Esophagus squamous epithelium (tissue), 5 donors: ENCODE measurements around the gene GNG8. TPM values are rescaled to one million over a fixed set of nuclear protein-coding genes. Genes with fewer than 3 reads are reported as not detected.

ENCODE experiments used
- DNase-seq: peaks from one replicate; lab custom pipeline; 2025; lab: John Stamatoyannopoulos, UW
- H3K27ac ChIP-seq, 4 donors: fragments of 200-600 bp; sonication (generic); one replicate each; pipeline ENCODE4 v1.5.1; 2016 to 2019; ENCODE audit warnings: mild to moderate bottlenecking in 1 of 4
- H3K27me3 ChIP-seq, 4 donors: fragments of 200-600 bp; sonication (generic); 1 replicate in 3 of 4; 2 replicates in 1 of 4; pipeline versions ENCODE4 v1.5.1 to v1.6.0; 2017 to 2021; ENCODE audit warnings: antibody characterized with exemption in 1 of 4
- H3K36me3 ChIP-seq, 3 donors: fragments of 200-600 bp; sonication (generic); one replicate each; pipeline ENCODE4 v1.5.1; 2016 to 2019
- H3K4me1 ChIP-seq, 3 donors: fragments of 200-600 bp; sonication (generic); one replicate each; pipeline ENCODE4 v1.5.1; 2017 to 2019
- H3K4me3 ChIP-seq, 4 donors: fragments of 200-600 bp; sonication (generic); 1 replicate in 3 of 4; 2 replicates in 1 of 4; pipeline ENCODE4 v1.5.1; 2016 to 2019; ENCODE audit warnings: mild to moderate bottlenecking in 2 of 4, moderate library complexity in 1 of 4
- H3K9me3 ChIP-seq, 3 donors: fragments of 200-600 bp; sonication (generic); one replicate each; pipeline ENCODE4 v1.5.1; 2016 to 2019
- POLR2A ChIP-seq, 4 donors: fragments of 450-650 bp; IDR thresholded peaks; one replicate each; pipeline ENCODE4 v1.6.1; 2017; ENCODE audit warnings: antibody characterized with exemption in 4 of 4, mild to moderate bottlenecking in 4 of 4, moderate library complexity in 3 of 4
- WGBS, 2 donors: methylation state at CpG; one replicate each; pipeline ENCODE4 v1.1.5; 2018; 5-methylcytosine and 5-hydroxymethylcytosine counted together
- intact Hi-C: fragments of 100-400 bp; cut with DNase I; formaldehyde crosslinking; loops from one replicate; pipeline ENCODE4 v1.15.0; 2022
- total RNA-seq, 4 donors: library from RNA; depleted of rRNA; stranded (reverse); fragments of >200 nt; gene quantifications; one replicate each; pipeline ENCODE4 v1.1.0, GENCODE V29; 2016
- TF ChIP-seq, protein P1 (sequence below), 6 experiments: fragments of 450-650 bp in 4 of 6; fragments of 200-600 bp in 2 of 6; sonication (generic) in 2 of 6; IDR thresholded peaks; one replicate each; pipeline ENCODE4 v1.5.1; 2016 to 2019; ENCODE audit warnings: antibody characterized with exemption in 6 of 6, mild to moderate bottlenecking in 4 of 6, moderate library complexity in 4 of 6
- donor health status: DM: yes; HTN: yes; CAD: no.

GNG8 gene
- total RNA-seq, 4 donors from 2014 or later: not detected

GRCh38 chr19:46646402-46646801 is 10.4 kb upstream of the GNG8 start:
- TF ChIP-seq, protein P1, sequence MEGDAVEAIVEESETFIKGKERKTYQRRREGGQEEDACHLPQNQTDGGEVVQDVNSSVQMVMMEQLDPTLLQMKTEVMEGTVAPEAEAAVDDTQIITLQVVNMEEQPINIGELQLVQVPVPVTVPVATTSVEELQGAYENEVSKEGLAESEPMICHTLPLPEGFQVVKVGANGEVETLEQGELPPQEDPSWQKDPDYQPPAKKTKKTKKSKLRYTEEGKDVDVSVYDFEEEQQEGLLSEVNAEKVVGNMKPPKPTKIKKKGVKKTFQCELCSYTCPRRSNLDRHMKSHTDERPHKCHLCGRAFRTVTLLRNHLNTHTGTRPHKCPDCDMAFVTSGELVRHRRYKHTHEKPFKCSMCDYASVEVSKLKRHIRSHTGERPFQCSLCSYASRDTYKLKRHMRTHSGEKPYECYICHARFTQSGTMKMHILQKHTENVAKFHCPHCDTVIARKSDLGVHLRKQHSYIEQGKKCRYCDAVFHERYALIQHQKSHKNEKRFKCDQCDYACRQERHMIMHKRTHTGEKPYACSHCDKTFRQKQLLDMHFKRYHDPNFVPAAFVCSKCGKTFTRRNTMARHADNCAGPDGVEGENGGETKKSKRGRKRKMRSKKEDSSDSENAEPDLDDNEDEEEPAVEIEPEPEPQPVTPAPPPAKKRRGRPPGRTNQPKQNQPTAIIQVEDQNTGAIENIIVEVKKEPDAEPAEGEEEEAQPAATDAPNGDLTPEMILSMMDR (IDR thresholded peaks at IDR 0.05): no peak
- TF ChIP-seq POLR2A (IDR thresholded peaks at IDR 0.05): no peak
- Histone ChIP-seq H3K4me1 (peaks cover 0 to 8% (median 0%) of the 10 kb centered on the region in 3 donors), H3K27ac (no peak overlapping the region), H3K9me3 (peaks cover 0 to 13% (median 5%) of the 10 kb centered on the region in 3 donors), H3K4me3 (no peak overlapping the region), H3K36me3 (no peaks in the 10 kb centered on the region), H3K27me3 (peaks cover 0 to 64% (median 4%) of the 10 kb centered on the region in 4 donors)
- DNase-seq: no peak
- intact Hi-C loops: no loop called here
- WGBS, 2 donors: 57 to 77% methylated on average over 3 of the region's 3 CpGs

DNA sequence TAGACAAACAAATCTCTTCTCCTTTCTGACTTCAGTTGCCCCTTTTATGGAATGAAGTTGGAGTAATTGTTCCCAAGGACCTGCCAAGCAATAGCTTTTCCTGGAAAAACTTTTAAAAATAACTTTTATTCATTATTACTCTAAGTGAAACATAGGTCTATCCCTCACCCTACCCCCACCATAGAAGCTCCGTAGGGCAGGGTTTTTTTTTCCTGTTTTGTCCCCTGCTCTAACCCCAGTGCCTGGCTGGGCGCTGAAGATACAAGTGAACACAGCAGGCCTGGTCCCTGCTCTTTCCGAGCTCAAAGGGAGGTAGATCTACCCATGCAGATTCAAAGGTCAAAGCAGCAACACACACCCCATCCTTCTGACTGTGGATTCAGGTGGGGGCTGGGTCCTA is 8.7 kb upstream of the GNG8 start:
- no peak for TF ChIP-seq POLR2A (IDR thresholded peaks at IDR 0.05)
- TF ChIP-seq, protein P1 (IDR thresholded peaks at IDR 0.05): no peak
- peak overlapping the region in 3 of 4 donors; percentile 11 to 41 (median 13) for H3K27ac ChIP-seq
- peaks cover 0 to 63% (median 4%) of the 10 kb centered on the region in 4 donors for H3K27me3 ChIP-seq
- 65 to 78% methylated on average over 2 to 3 of the region's 3 CpGs for WGBS, 2 donors
- intact Hi-C loops: no loop called here
- H3K36me3 ChIP-seq: no peaks in the 10 kb centered on the region
- no peak for DNase-seq
- peaks cover 0 to 13% (median 5%) of the 10 kb centered on the region in 3 donors for H3K9me3 ChIP-seq
- peaks cover under 1 to 12% (median 2%) of the 10 kb centered on the region in 3 donors for H3K4me1 ChIP-seq
- no peak overlapping the region for H3K4me3 ChIP-seq

DNA sequence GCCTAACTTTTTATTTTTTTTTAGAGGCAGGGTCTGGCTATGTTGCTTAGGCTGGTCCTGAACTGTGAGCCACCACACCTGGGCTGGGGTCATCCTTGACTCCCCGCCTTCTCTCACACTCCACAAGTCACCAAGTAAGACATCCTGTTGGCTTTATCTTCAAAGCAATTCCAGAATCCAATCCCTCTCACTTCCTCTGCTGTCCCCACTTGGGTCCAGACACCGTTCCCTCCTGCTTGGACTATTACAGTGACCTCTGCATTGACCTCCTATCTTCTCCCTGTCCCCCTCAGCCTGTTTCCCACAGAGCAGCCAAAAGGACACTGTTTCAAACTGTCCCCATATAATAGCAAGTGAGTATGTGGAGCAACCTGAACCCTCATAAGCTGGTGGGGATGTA is 4.7 kb upstream of the GNG8 start:
- WGBS, 2 donors: 73 to 74% methylated on average over 2 of the region's 2 CpGs
- Histone ChIP-seq H3K9me3 (no peaks in the 10 kb centered on the region), H3K36me3 (no peaks in the 10 kb centered on the region), H3K27ac (no peak overlapping the region), H3K4me3 (no peak overlapping the region), H3K4me1 (peaks cover 10 to 28% (median 15%) of the 10 kb centered on the region in 3 donors), H3K27me3 (peaks cover 0 to 65% (median 0%) of the 10 kb centered on the region in 4 donors)
- intact Hi-C loops: no loop called here
- no peak for DNase-seq
- TF ChIP-seq, protein P1 (IDR thresholded peaks at IDR 0.05): no peak
- TF ChIP-seq POLR2A (IDR thresholded peaks at IDR 0.05): no peak

DNA sequence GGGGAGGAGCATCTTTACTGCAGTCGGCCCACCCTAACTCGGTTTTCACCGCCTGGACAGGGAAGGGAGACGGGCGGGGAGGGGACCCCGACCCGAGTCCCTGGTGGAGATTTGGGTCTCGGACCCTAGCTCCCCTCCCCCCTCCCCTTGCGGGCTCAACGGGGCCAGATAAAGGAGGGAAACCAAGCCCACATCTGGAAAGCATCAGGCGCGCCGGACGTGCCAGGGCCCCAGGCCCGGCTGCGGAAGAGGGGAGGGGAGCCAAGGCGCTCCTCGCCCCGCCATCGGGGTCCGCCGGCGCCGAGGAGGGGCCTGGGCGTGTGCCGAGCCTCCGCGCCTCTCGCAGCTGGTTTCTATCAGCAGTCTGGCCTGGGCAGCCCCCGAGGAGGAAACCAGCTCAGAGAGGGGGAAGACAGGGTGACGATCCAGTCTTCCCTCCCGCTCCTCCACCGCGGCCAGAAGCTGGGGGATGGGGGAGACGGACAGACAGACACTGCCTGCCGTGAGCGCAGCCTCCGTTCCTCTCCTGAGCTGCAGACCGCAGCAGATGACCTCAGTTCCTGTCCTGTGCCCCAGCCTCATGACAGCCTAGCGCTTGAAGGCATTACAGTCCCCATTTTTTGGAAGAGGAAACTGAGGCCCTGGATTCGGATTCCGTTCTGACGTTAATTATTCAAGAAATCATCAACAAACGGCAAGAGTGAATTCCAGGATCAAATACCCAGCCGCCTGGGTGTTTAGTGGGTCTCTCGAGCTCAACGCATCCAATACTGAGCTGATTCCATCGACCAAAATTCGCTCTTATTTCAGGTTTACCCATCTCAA is 3.6 kb upstream of the GNG8 start:
- Histone ChIP-seq H3K4me3 (peak overlapping the region; percentile 18 to 65 (median 44)), H3K27ac (peak overlapping the region; percentile 67 to 89 (median 82)), H3K27me3 (peaks cover 0 to 69% (median 0%) of the 10 kb centered on the region in 4 donors), H3K4me1 (peaks cover 10 to 36% (median 20%) of the 10 kb centered on the region in 3 donors), H3K9me3 (no peaks in the 10 kb centered on the region), H3K36me3 (no peaks in the 10 kb centered on the region)
- 12 to 37% methylated on average over 10 to 14 of the region's 49 CpGs for WGBS, 2 donors
- no peak for DNase-seq
- intact Hi-C loops: no loop called here
- TF ChIP-seq, protein P1 (IDR thresholded peaks at IDR 0.05): no peak
- no peak for TF ChIP-seq POLR2A (IDR thresholded peaks at IDR 0.05)

- Histone ChIP-seq H3K27me3 (peaks cover 0 to 92% (median 0%) of the 10 kb centered on the region in 4 donors), H3K27ac (no peak overlapping the region), H3K9me3 (no peaks in the 10 kb centered on the region), H3K36me3 (no peaks in the 10 kb centered on the region), H3K4me1 (peaks cover 18 to 51% (median 29%) of the 10 kb centered on the region in 3 donors), H3K4me3 (no peak overlapping the region)
- DNase-seq: no peak
- TF ChIP-seq, protein P1 (IDR thresholded peaks at IDR 0.05): no peak
- no peak for TF ChIP-seq POLR2A (IDR thresholded peaks at IDR 0.05)
- intact Hi-C loops: no loop called here
- WGBS, 2 donors: 74 to 78% methylated on average over 14 of the region's 14 CpGs
Observed at GRCh38 chr19:46637224-46637623, 1.2 kb upstream of the GNG8 start.
